GM12878 (cell line): ENCODE data around the gene GMDS. TPM values are rescaled to one million over a fixed set of nuclear protein-coding genes. Genes with fewer than 3 reads are reported as not detected.

Source experiments
- ATAC-seq: fragments of 200-7000 bp; cut with Tn5 transposase; 3 replicates; pipeline ENCODE4 v1.9.1; 2020; ENCODE audit warnings: mild to moderate bottlenecking, moderate library complexity
- BruUV-seq: library from RNA; stranded (reverse); fragments of 400-500 nt; replicated peaks from 2 replicates; lab custom pipeline; 2021; lab: Mats Ljungman, UMichigan
- CTCF ChIA-PET: fragments of 300-600 bp; sonication (Branson Sonifier 250); formaldehyde crosslinking; extraction: SDS; loops from one replicate; lab custom pipeline; 2021; ENCODE audit warnings: inconsistent platforms; lab: Yijun Ruan, JAX
- POLR2A ChIA-PET: fragments of 350-600 bp; formaldehyde crosslinking; extraction: SDS; loops from one replicate; lab custom pipeline; 2021; ENCODE audit warnings: inconsistent platforms; lab: Charles Lee
- RAD21 ChIA-PET: fragments of 300-600 bp; sonication (Branson Sonifier 250); formaldehyde crosslinking; loops from one replicate; lab custom pipeline; 2023; ENCODE audit warnings: antibody characterized with exemption; ENCODE audit not compliant: unreplicated experiment; lab: Charles Lee
- SMC1A ChIA-PET: fragments of 300-600 bp; sonication (Branson Sonifier 250); formaldehyde crosslinking; loops from one replicate; lab custom pipeline; 2023; ENCODE audit not compliant: unreplicated experiment, uncharacterized antibody; lab: Charles Lee
- DNase-seq: peaks from one replicate; pipeline ENCODE4 v3.0.0-alpha.2; 2011; ENCODE audit warnings: low read depth, low spot score
- FAIRE-seq: peaks from 3 replicates; lab custom pipeline; 2011; peaks lifted over from hg19 to GRCh38; lab: Jason Lieb, UNC
- H2AFZ ChIP-seq: 2 replicates; pipeline ENCODE4 v1.6.0; 2011; ENCODE audit warnings: low read depth, low read length, control low read depth; ENCODE audit not compliant: control insufficient read depth
- H3K27ac ChIP-seq: 2 replicates; pipeline ENCODE4 v1.5.1; 2011; ENCODE audit warnings: control low read depth; ENCODE audit not compliant: control insufficient read depth, insufficient read depth
- H3K27me3 ChIP-seq, 2 experiments: replicated peaks in 1 of 2; 2 replicates each; pipeline versions ENCODE4 v1.6.0 to v1.6.1; 2011; ENCODE audit warnings: low read length in 1 of 2; ENCODE audit not compliant: control insufficient read depth in 2 of 2, insufficient read depth in 2 of 2
- H3K36me3 ChIP-seq, 2 experiments: 2 replicates each; pipeline ENCODE4 v1.5.1; 2011; ENCODE audit warnings: low read length in 1 of 2; ENCODE audit not compliant: control insufficient read depth in 2 of 2, insufficient read depth in 2 of 2
- H3K4me1 ChIP-seq: 2 replicates; pipeline ENCODE4 v1.6.1; 2011; ENCODE audit warnings: mild to moderate bottlenecking, low read length, moderate library complexity, mixed read lengths; ENCODE audit not compliant: control insufficient read depth, insufficient read depth
- H3K4me2 ChIP-seq: 2 replicates; pipeline ENCODE4 v1.6.0; 2011; ENCODE audit warnings: control low read depth; ENCODE audit not compliant: control insufficient read depth, insufficient read depth
- H3K4me3 ChIP-seq: fragments of 200-600 bp; sonication (generic); 2 replicates; pipeline ENCODE4 v1.5.1; 2016
- H3K79me2 ChIP-seq: 2 replicates; pipeline ENCODE4 v1.6.0; 2011; ENCODE audit warnings: low read length; ENCODE audit not compliant: control insufficient read depth, insufficient read depth
- H3K9ac ChIP-seq: 2 replicates; pipeline ENCODE4 v1.8.0; 2011; ENCODE audit warnings: low read length, control low read depth, mixed read lengths; ENCODE audit not compliant: control insufficient read depth, insufficient read depth
- H3K9me3 ChIP-seq: replicated peaks from 3 replicates; pipeline ENCODE4 v1.5.1; 2011; ENCODE audit warnings: mild to moderate bottlenecking, low read length; ENCODE audit not compliant: control insufficient read depth, insufficient read depth
- H4K20me1 ChIP-seq: 2 replicates; pipeline ENCODE4 v1.6.0; 2011; ENCODE audit not compliant: control insufficient read depth, insufficient read depth
- BCL11A ChIP-seq: IDR thresholded peaks from 2 replicates; pipeline ENCODE4 v1.6.1; 2011; ENCODE audit warnings: low read depth, low read length
- IRF3 ChIP-seq: fragments of 450-650 bp; IDR thresholded peaks from 2 replicates; pipeline ENCODE4 v1.6.1; 2014; ENCODE audit warnings: mild to moderate bottlenecking
- IRF4 ChIP-seq: IDR thresholded peaks from 2 replicates; pipeline ENCODE4 v1.6.1; 2011; ENCODE audit warnings: low read depth, low read length
- NFYA ChIP-seq: IDR thresholded peaks from 2 replicates; pipeline ENCODE4 v1.6.1; 2011; ENCODE audit warnings: low read depth, mild to moderate bottlenecking, low read length, improper control_type of control experiment, borderline replicate concordance
- NFYB ChIP-seq: IDR thresholded peaks from 2 replicates; pipeline ENCODE4 v1.6.1; 2011; ENCODE audit warnings: low read depth, mild to moderate bottlenecking, low read length, improper control_type of control experiment, moderate library complexity; ENCODE audit not compliant: insufficient read depth
- NR2F1 ChIP-seq: fragments of 450-650 bp; conservative IDR thresholded peaks from 2 replicates; pipeline ENCODE4 v1.6.1; 2017; ENCODE audit warnings: mild to moderate bottlenecking
- SMAD1 ChIP-seq: fragments of 450-650 bp; IDR thresholded peaks from 2 replicates; pipeline ENCODE4 v1.6.1; 2018; ENCODE audit warnings: mild to moderate bottlenecking, low read depth; ENCODE audit not compliant: partially characterized antibody
- WGBS: methylation state at CpG from one replicate; pipeline ENCODE4 v1.1.6; 2016; ENCODE audit warnings: low lambda C conversion rate; ENCODE audit not compliant: insufficient replicate concordance, insufficient coverage; ENCODE audit errors: missing lambda C conversion rate; 5-methylcytosine and 5-hydroxymethylcytosine counted together
- in situ Hi-C: fragments of 300-500 bp; cut with MboI; formaldehyde crosslinking; loops from 9 replicates; pipeline ENCODE4 v1.14.3; 2018; ENCODE audit warnings: mixed read lengths
- intact Hi-C: fragments of 100-400 bp; cut with micrococcal nuclease; formaldehyde crosslinking; loops from one replicate; pipeline ENCODE4 v1.14.2; 2022; ENCODE audit not compliant: unreplicated experiment
- polyA plus RNA-seq, 11 experiments: library from polyadenylated mRNA; depleted of rRNA in 4 of 11; unstranded in 6 of 11; stranded (reverse) in 5 of 11; fragments of >200 nt; fragmentation: Nextera tagmentation in 4 of 11; fragmentation: Illumina TruSeq in 1 of 11; extraction: Ambion mirVana in 4 of 11; extraction: Trizol in 1 of 11; gene quantifications; 1 replicate in 1 of 11; 2 replicates in 10 of 11; pipeline versions ENCODE4 v1.2.1 to v1.2.3, GENCODE V29; 2011 to 2016; ENCODE audit warnings: inconsistent platforms in 2 of 11, missing spikeins in 2 of 11, low read depth in 1 of 11
- total RNA-seq, 4 experiments: library from RNA; depleted of rRNA in 3 of 4; stranded (reverse); fragments of >200 nt in 3 of 4; fragmentation: Illumina TruSeq in 1 of 4; extraction: Trizol in 1 of 4; gene quantifications; 2 replicates each; pipeline versions ENCODE4 v1.2.1 to v1.2.3, GENCODE V29; 2013 to 2021

Gene GMDS
- total and polyA plus RNA-seq, 10 of the 15 experiments (the other 5 are each of a cell fraction or from before 2014, with no cell fraction given): 0.61 to 53.8 (median 29.3) TPM

- 50% methylated on average over 1 of the region's 1 CpG for WGBS
- ChIA-PET POLR2A (no interaction called here), CTCF (interaction anchor here (1.1 kb wide), 1 partner anchor 9 kb away, joined by 4 read pairs; no protein-coding TSS in a partner anchor), RAD21 (no interaction called here), SMC1A (interaction anchor here (1.3 kb wide), 1 partner anchor 16 kb away, joined by 4 read pairs; no protein-coding TSS in a partner anchor)
- FAIRE-seq (no peak), ATAC-seq (no peak), DNase-seq (no peak)
- Histone ChIP-seq H3K4me2 (no peak overlapping the region), H3K27ac (no peak overlapping the region), H4K20me1 (no peaks in the 10 kb centered on the region), H3K4me3 (no peak overlapping the region), H2AFZ (no peak overlapping the region), H3K9ac (no peak overlapping the region), H3K79me2 (no peaks in the 10 kb centered on the region), H3K36me3 (no peaks in the 10 kb centered on the region), H3K27me3 (no peaks in the 10 kb centered on the region), H3K9me3 (peaks cover 2% of the 10 kb centered on the region; the same call in 2 of the 3 replicates), H3K4me1 (no peaks in the 10 kb centered on the region)
- in situ Hi-C loops (no loop called here), intact Hi-C loops (no loop called here)
- no peak for TF ChIP-seq SMAD1
- no peak for TF ChIP-seq NFYA
- no peak for TF ChIP-seq IRF3
- TF ChIP-seq NR2F1: no peak
- no peak for TF ChIP-seq NFYB
- no peak for TF ChIP-seq IRF4
- no peak for TF ChIP-seq BCL11A
- no TSS peak for BruUV-seq
Observed at GRCh38 chr6:1827984-1828793, 417.2 kb downstream of the GMDS start.
